ENCODE data around the gene MEGF8. TPM values are rescaled to one million over a fixed set of nuclear protein-coding genes. Genes with fewer than 3 reads are reported as not detected.

The MEGF8 gene
- total RNA-seq, 1 donor from 2014 or later, result 16.4 TPM

GRCh38 chr19:42291435-42291810 lies 34.0 kb upstream of the MEGF8 start:
- Histone ChIP-seq H3K27me3 (ENCODE audit: low read depth) (no peaks in the 10 kb centered on the region), H3K4me1 (peaks cover 4% of the 10 kb centered on the region), H3K9me3 (no peaks in the 10 kb centered on the region), H3K27ac (no peak overlapping the region), H3K4me3 (no peak overlapping the region), H3K36me3 (peaks cover 87% of the 10 kb centered on the region)
- DNase-seq, result no peak
- ATAC-seq, result no peak
- TF ChIP-seq CTCF (IDR thresholded peaks at IDR 0.05), result no peak
- intact Hi-C loops (cut with DNase I), result no loop called here

- H3K9me3 ChIP-seq, result no peaks in the 10 kb centered on the region
- TF ChIP-seq CTCF (IDR thresholded peaks at IDR 0.05), result no peak
- ATAC-seq (no peak), DNase-seq (no peak)
- peaks cover 81% of the 10 kb centered on the region for H3K36me3 ChIP-seq
- no peak overlapping the region for H3K27ac ChIP-seq
- intact Hi-C loops (cut with DNase I), result no loop called here
- H3K4me3 ChIP-seq, result no peak overlapping the region
- no peaks in the 10 kb centered on the region for H3K4me1 ChIP-seq
- no peaks in the 10 kb centered on the region for H3K27me3 ChIP-seq (ENCODE audit: low read depth)
Measured at GRCh38 chr19:42292042-42292960, 33.1 kb upstream of the MEGF8 start.

- H3K9me3 ChIP-seq, result no peaks in the 10 kb centered on the region
Measured at GRCh38 chr19:42292963-42293362, 32.5 kb upstream of the MEGF8 start.

GRCh38 chr19:42293540-42293939 lies 31.9 kb upstream of the MEGF8 start:
- Histone ChIP-seq H3K36me3 (peaks cover 69% of the 10 kb centered on the region), H3K4me3 (no peak overlapping the region), H3K9me3 (no peaks in the 10 kb centered on the region), H3K27me3 (ENCODE audit: low read depth) (no peaks in the 10 kb centered on the region), H3K4me1 (no peaks in the 10 kb centered on the region), H3K27ac (no peak overlapping the region)
- DNase-seq, result no peak
- TF ChIP-seq CTCF (IDR thresholded peaks at IDR 0.05), result no peak
- intact Hi-C loops (cut with DNase I), result no loop called here
- no peak for ATAC-seq

More at GRCh38 chr19:42292963-42293362, 32.5 kb upstream of the MEGF8 start:
- intact Hi-C loops (cut with DNase I), result no loop called here
- no peaks in the 10 kb centered on the region for H3K27me3 ChIP-seq (ENCODE audit: low read depth)
- no peak for TF ChIP-seq CTCF (IDR thresholded peaks at IDR 0.05)
- no peak for DNase-seq
- no peak for ATAC-seq
- no peaks in the 10 kb centered on the region for H3K4me1 ChIP-seq
- peaks cover 74% of the 10 kb centered on the region for H3K36me3 ChIP-seq
- no peak overlapping the region for H3K27ac ChIP-seq
- H3K4me3 ChIP-seq, result no peak overlapping the region

GRCh38 chr19:42293948-42294347 lies 31.5 kb upstream of the MEGF8 start:
- no peak overlapping the region for H3K27ac ChIP-seq
- no peak overlapping the region for H3K4me3 ChIP-seq
- no peak for ATAC-seq
- DNase-seq, result no peak
- H3K4me1 ChIP-seq, result no peaks in the 10 kb centered on the region
- peaks cover 65% of the 10 kb centered on the region for H3K36me3 ChIP-seq
- no peaks in the 10 kb centered on the region for H3K9me3 ChIP-seq
- H3K27me3 ChIP-seq (ENCODE audit: low read depth), result no peaks in the 10 kb centered on the region
- intact Hi-C loops (cut with DNase I), result no loop called here
- TF ChIP-seq CTCF (IDR thresholded peaks at IDR 0.05), result no peak
